Head of caudate nucleus (tissue), 42 donors: ENCODE data around the gene THBD.

Source experiments
- DNase-seq, 42 donors: peaks; one replicate each; pipeline versions ENCODE4 v3.0.0 to v3.0.0-alpha.2; 2020 to 2021; ENCODE audit warnings: mixed read lengths in 7 of 42
- intact Hi-C: fragments of 100-400 bp; cut with DNase I; formaldehyde crosslinking; loops from one replicate; pipeline ENCODE4 v1.15.0; 2022

Gene THBD

GRCh38 chr20:22999756-23000155 lies 49.7 kb downstream of the THBD start:
- DNase-seq: peak in 1 of 42 donors; percentile 0
- intact Hi-C loops: no loop called here

- intact Hi-C loops: no loop called here
Observed at GRCh38 chr20:22998476-22998875, 51.0 kb downstream of the THBD start.

GRCh38 chr20:22995923-22996322 lies 53.5 kb downstream of the THBD start:
- peak in 1 of 42 donors; percentile 27 for DNase-seq
- intact Hi-C loops: no loop called here

More at GRCh38 chr20:22998476-22998875, 51.0 kb downstream of the THBD start:
- DNase-seq: peak in 1 of 42 donors; percentile 6
